Activated CD8-positive, alpha-beta T cell treated with anti-CD3 and anti-CD28 coated beads for 36 hours (primary cell): Measurements from ENCODE around the gene IL34. TPM values are rescaled to one million over a fixed set of nuclear protein-coding genes. Genes with fewer than 3 reads are reported as not detected.

Experiments
- ATAC-seq: fragments of 200-7000 bp; cut with Tn5 transposase; one replicate; pipeline ENCODE4 v1.10.0; 2021; ENCODE audit warnings: mild to moderate bottlenecking, moderate library complexity
- CTCF ChIA-PET: fragments of 350-600 bp; sonication (Branson Sonifier 250); formaldehyde crosslinking; loops from one replicate; lab custom pipeline; 2021; ENCODE audit warnings: antibody characterized with exemption; lab: Charles Lee
- POLR2A ChIA-PET: fragments of 350-600 bp; sonication (Branson Sonifier 250); formaldehyde crosslinking; loops from one replicate; lab custom pipeline; 2021; ENCODE audit warnings: antibody characterized with exemption; lab: Charles Lee
- DNase-seq: peaks from one replicate; pipeline ENCODE4 v3.0.0-alpha.2; 2020
- H3K27ac Mint-ChIP-seq: one replicate; pipeline ENCODE4 v1.8.0; 2021; ENCODE audit warnings: mild to moderate bottlenecking, mixed read lengths
- H3K27me3 Mint-ChIP-seq: one replicate; pipeline ENCODE4 v1.8.0; 2021; ENCODE audit warnings: mixed read lengths
- H3K36me3 Mint-ChIP-seq: one replicate; pipeline ENCODE4 v1.8.0; 2021; ENCODE audit warnings: low read depth, mixed read lengths
- H3K4me1 Mint-ChIP-seq: one replicate; pipeline ENCODE4 v1.8.0; 2021; ENCODE audit warnings: low read depth, mixed read lengths
- H3K4me3 Mint-ChIP-seq: one replicate; pipeline ENCODE4 v1.8.0; 2021; ENCODE audit warnings: mild to moderate bottlenecking, moderate library complexity, mixed read lengths
- H3K9me3 Mint-ChIP-seq: one replicate; pipeline ENCODE4 v1.8.0; 2021; ENCODE audit warnings: mixed read lengths
- intact Hi-C: fragments of 100-400 bp; cut with micrococcal nuclease; formaldehyde crosslinking; loops from one replicate; pipeline ENCODE4 v1.10.0; 2022
- total RNA-seq, 2 experiments: library from RNA; stranded (reverse); gene quantifications; one replicate each; pipeline ENCODE4 v1.2.3, GENCODE V29; 2021
- TF ChIP-seq, protein P1 (sequence below): fragments of 200-600 bp; IDR thresholded peaks from one replicate; pipeline ENCODE4 v1.8.0; 2022; ENCODE audit warnings: antibody characterized with exemption, mild to moderate bottlenecking

The IL34 gene
- not detected for total RNA-seq

GRCh38 chr16:70646260-70647241 lies at the start of gene IL34:
Gene IL34 (plus strand): TSS chr16:70646559. CDS start chr16:70646948, 389 bp downstream.
- TF ChIP-seq, protein P1, sequence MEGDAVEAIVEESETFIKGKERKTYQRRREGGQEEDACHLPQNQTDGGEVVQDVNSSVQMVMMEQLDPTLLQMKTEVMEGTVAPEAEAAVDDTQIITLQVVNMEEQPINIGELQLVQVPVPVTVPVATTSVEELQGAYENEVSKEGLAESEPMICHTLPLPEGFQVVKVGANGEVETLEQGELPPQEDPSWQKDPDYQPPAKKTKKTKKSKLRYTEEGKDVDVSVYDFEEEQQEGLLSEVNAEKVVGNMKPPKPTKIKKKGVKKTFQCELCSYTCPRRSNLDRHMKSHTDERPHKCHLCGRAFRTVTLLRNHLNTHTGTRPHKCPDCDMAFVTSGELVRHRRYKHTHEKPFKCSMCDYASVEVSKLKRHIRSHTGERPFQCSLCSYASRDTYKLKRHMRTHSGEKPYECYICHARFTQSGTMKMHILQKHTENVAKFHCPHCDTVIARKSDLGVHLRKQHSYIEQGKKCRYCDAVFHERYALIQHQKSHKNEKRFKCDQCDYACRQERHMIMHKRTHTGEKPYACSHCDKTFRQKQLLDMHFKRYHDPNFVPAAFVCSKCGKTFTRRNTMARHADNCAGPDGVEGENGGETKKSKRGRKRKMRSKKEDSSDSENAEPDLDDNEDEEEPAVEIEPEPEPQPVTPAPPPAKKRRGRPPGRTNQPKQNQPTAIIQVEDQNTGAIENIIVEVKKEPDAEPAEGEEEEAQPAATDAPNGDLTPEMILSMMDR: no peak
- H3K36me3 Mint-ChIP-seq: no peaks in the 10 kb centered on the region
- H3K4me3 Mint-ChIP-seq: no peak within 1 kb of the TSS
- CTCF ChIA-PET: no interaction called here
- no peak within 1 kb of the TSS for H3K27ac Mint-ChIP-seq
- H3K9me3 Mint-ChIP-seq: no peaks in the 10 kb centered on the region
- intact Hi-C loops: no loop called here
- DNase-seq: no peak
- H3K27me3 Mint-ChIP-seq: no peaks in the 10 kb centered on the region
- POLR2A ChIA-PET: no interaction called here
- ATAC-seq: no peak
- no peaks in the 10 kb centered on the region for H3K4me1 Mint-ChIP-seq

DNA sequence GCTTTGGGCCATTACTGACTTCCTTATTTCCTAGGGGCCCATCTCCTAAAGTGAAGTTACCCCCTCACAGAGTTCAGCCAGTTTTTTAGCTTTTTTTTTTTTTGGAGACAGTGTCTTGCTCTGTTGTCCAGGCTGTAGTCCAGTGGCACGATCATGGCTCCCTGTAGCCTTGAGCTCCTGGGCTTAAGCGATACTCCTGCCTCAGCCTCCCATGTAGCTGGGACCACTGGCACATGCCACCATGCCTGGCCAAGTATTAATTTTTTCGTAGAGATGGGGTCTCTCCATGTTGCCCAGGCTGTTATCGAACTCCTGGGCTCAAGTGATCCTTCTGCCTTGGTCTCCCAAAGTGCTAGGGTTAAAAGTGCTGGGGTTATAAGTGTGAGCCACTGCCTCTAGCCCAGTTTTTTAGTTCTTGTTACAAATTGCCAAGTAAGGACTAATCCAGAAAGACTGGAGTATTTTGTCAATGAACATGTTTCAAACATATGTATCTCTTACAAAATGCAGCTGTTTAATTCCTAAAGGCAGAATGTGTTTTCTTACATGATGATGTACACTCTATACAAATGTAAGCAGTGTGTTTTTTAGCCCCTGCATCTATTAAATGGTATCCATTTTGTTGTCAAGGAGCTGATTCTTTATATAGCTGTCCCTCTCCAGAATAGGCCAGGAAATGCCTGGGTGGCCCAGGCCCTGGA lies 49.1 kb upstream of the IL34 start:
- CTCF ChIA-PET: interaction anchor here (2.0 kb wide), 1 partner anchor 57 kb away, joined by 6 read pairs; no protein-coding TSS in a partner anchor
- TF ChIP-seq, protein P1: no peak
- POLR2A ChIA-PET: interaction anchor here (0.6 to 0.9 kb wide), 2 partner anchors 13 to 252 kb away, joined by 3 read pairs; no protein-coding TSS in a partner anchor
- Mint-ChIP-seq H3K36me3 (no peaks in the 10 kb centered on the region), H3K9me3 (no peaks in the 10 kb centered on the region), H3K27me3 (no peaks in the 10 kb centered on the region), H3K4me3 (no peak overlapping the region), H3K27ac (no peak overlapping the region), H3K4me1 (no peaks in the 10 kb centered on the region)
- intact Hi-C loops: no loop called here
- ATAC-seq (no peak), DNase-seq (no peak)

DNA sequence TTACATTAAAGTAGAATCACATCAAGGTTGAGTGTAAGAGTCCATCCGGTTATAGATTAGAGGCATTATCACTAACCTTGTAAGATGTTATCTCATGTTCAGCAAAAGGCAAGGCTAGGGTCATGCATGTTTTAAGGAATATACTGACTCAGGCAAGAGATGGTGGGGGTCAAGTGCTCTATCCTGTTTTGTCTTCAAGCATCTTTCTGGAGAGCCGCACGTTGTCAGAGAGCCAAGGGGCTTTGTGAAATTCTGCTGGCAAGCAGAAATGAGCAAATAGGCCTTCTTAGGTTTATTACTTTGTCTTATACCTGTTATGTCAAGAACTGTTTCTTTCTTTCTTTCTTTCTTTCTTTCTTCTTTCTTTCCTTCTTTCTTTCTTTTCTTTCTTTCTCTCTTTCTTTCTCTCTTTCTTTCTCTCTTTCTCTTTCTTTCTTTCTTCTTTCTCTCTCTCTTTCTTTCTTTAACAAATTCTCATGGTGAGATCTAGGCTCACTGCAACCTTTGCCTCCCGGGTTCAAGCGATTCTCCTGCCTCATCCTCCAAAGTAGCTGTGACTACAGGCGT lies 47.3 kb upstream of the IL34 start:
- Mint-ChIP-seq H3K27me3 (no peaks in the 10 kb centered on the region), H3K36me3 (no peaks in the 10 kb centered on the region), H3K9me3 (no peaks in the 10 kb centered on the region), H3K4me3 (no peak overlapping the region), H3K4me1 (no peaks in the 10 kb centered on the region), H3K27ac (no peak overlapping the region)
- ChIA-PET POLR2A (no interaction called here), CTCF (interaction anchor here (1.0 kb wide), 1 partner anchor 54 kb away, joined by 3 read pairs; no protein-coding TSS in a partner anchor)
- DNase-seq (no peak), ATAC-seq (no peak)
- intact Hi-C loops: no loop called here
- TF ChIP-seq, protein P1: no peak

DNA sequence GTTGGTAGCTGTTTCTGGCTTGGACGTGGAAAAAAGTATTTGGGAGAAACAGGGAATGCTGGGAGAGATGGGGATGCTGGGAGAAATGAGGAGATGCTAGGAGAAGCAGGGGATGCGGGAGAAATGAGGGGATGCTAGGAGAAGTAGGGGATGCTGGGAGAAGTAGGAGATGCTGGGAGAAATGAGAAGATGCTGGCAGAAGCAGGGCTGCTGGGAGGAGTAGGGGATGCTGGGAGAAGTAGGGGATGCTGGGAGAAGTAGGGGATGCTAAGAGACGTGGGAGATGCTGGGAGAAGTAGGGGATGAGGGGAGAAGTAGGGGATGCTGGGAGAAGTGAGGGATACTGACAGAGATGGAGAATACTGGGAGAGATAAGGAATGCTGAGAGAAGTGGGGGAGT lies 45.6 kb upstream of the IL34 start:
- POLR2A ChIA-PET: no interaction called here
- Mint-ChIP-seq H3K9me3 (no peaks in the 10 kb centered on the region), H3K4me1 (no peaks in the 10 kb centered on the region), H3K27me3 (no peaks in the 10 kb centered on the region), H3K36me3 (no peaks in the 10 kb centered on the region), H3K27ac (no peak overlapping the region), H3K4me3 (no peak overlapping the region)
- CTCF ChIA-PET: no interaction called here
- intact Hi-C loops: no loop called here
- ATAC-seq (no peak), DNase-seq (no peak)
- TF ChIP-seq, protein P1: no peak
